A549 (cell line): ENCODE results near the gene AFDN. TPM values are rescaled to one million over a fixed set of nuclear protein-coding genes. Genes with fewer than 3 reads are reported as not detected.

Source experiments
- ATAC-seq, 2 experiments: fragments of 200-7000 bp in 1 of 2; fragments of >200 bp in 1 of 2; cut with Nextera tagmentation in 1 of 2; cut with Tn5 transposase in 1 of 2; 3 replicates each; pipeline versions ENCODE4 v1.8.0 to v1.9.1; 2018 to 2020; ENCODE audit warnings: mild to moderate bottlenecking in 1 of 2, moderate library complexity in 1 of 2
- CTCF ChIA-PET: fragments of 300-600 bp; sonication (Branson Sonifier 250); formaldehyde crosslinking; extraction: SDS; loops from one replicate; lab custom pipeline; 2021; ENCODE audit warnings: antibody characterized with exemption, inconsistent platforms; lab: Yijun Ruan, JAX
- POLR2A ChIA-PET: fragments of 350-600 bp; formaldehyde crosslinking; extraction: SDS; loops from one replicate; lab custom pipeline; 2021; ENCODE audit warnings: antibody characterized with exemption, inconsistent platforms; lab: Yijun Ruan, JAX
- DNase-seq, 2 experiments: peaks; one replicate each; pipeline versions ENCODE4 v3.0.0 to v3.0.0-alpha.2; 2011 to 2016; ENCODE audit warnings: low read depth in 1 of 2, low spot score in 1 of 2
- FAIRE-seq: peaks from 2 replicates; lab custom pipeline; 2011; peaks lifted over from hg19 to GRCh38; lab: Jason Lieb, UNC
- H3K27ac ChIP-seq, 2 experiments: fragments of >200 bp; sonication (Bioruptor Twin); formaldehyde crosslinking; 3 replicates each; pipeline ENCODE4 v1.5.1; 2016 to 2017
- H3K4me1 ChIP-seq: fragments of >200 bp; sonication (Bioruptor Twin); formaldehyde crosslinking; 3 replicates; pipeline ENCODE4 v1.6.1; 2016
- H3K4me2 ChIP-seq: fragments of >200 bp; sonication (Bioruptor Twin); formaldehyde crosslinking; 3 replicates; pipeline ENCODE4 v1.6.1; 2016
- H3K4me3 ChIP-seq: fragments of >200 bp; sonication (Bioruptor Twin); formaldehyde crosslinking; 3 replicates; pipeline ENCODE4 v1.5.1; 2016
- H3K9me3 ChIP-seq: fragments of >200 bp; sonication (Bioruptor Twin); formaldehyde crosslinking; 3 replicates; pipeline ENCODE4 v1.6.1; 2016
- ATOH8 ChIP-seq: fragments of 250-450 bp; sonication (Bioruptor Pico); IDR thresholded peaks from 2 replicates; pipeline ENCODE4 v1.5.0; 2020; ENCODE audit warnings: low read depth, mild to moderate bottlenecking, moderate library complexity
- BCL3 ChIP-seq: fragments of >200 bp; sonication (Bioruptor Twin); formaldehyde crosslinking; IDR thresholded peaks from 3 replicates; pipeline ENCODE4 v1.6.1; 2016
- E2F6 ChIP-seq: IDR thresholded peaks from 2 replicates; pipeline ENCODE4 v1.6.1; 2012; ENCODE audit warnings: low read depth, borderline replicate concordance
- EHF ChIP-seq: fragments of 250-450 bp; sonication (Bioruptor Pico); IDR thresholded peaks from 2 replicates; pipeline ENCODE4 v1.5.0; 2020; ENCODE audit warnings: mild to moderate bottlenecking
- FOXS1 ChIP-seq: fragments of 250-450 bp; sonication (Bioruptor Pico); IDR thresholded peaks from 2 replicates; pipeline ENCODE4 v1.5.0; 2020; ENCODE audit warnings: mild to moderate bottlenecking, moderate library complexity
- GATA3 ChIP-seq: IDR thresholded peaks from 2 replicates; pipeline ENCODE4 v1.6.1; 2012; ENCODE audit warnings: borderline replicate concordance
- HES2 ChIP-seq: fragments of >200 bp; sonication (Bioruptor Twin); formaldehyde crosslinking; IDR thresholded peaks from 2 replicates; pipeline ENCODE4 v1.6.1; 2016
- KDM1A ChIP-seq: fragments of 200-600 bp; sonication (generic); IDR thresholded peaks from 2 replicates; pipeline ENCODE4 v1.6.1; 2016; ENCODE audit warnings: low read depth, mild to moderate bottlenecking
- KDM5A ChIP-seq: fragments of 200-600 bp; sonication (generic); IDR thresholded peaks from 2 replicates; pipeline ENCODE4 v1.6.1; 2016; ENCODE audit warnings: antibody characterized with exemption, mild to moderate bottlenecking
- MAX ChIP-seq: IDR thresholded peaks from 2 replicates; pipeline ENCODE4 v1.6.1; 2012
- MYC ChIP-seq: IDR thresholded peaks from 2 replicates; pipeline ENCODE4 v1.6.1; 2012; ENCODE audit warnings: mild to moderate bottlenecking, inconsistent platforms, low read length, improper control_type of control experiment, borderline replicate concordance
- NPAS2 ChIP-seq: fragments of 250-450 bp; sonication (Bioruptor Pico); IDR thresholded peaks from 2 replicates; pipeline ENCODE4 v1.8.0; 2022; ENCODE audit warnings: mild to moderate bottlenecking, moderate library complexity, borderline replicate concordance
- POLR2A ChIP-seq: IDR thresholded peaks from 2 replicates; pipeline ENCODE4 v1.6.1; 2012; ENCODE audit warnings: mild to moderate bottlenecking, low read length
- RFX5 ChIP-seq: fragments of 450-650 bp; IDR thresholded peaks from 2 replicates; pipeline ENCODE4 v1.7.1; 2014; ENCODE audit warnings: antibody characterized with exemption, mild to moderate bottlenecking, moderate library complexity
- TP53 ChIP-seq: fragments of 250-450 bp; sonication (Bioruptor Pico); IDR thresholded peaks from 2 replicates; pipeline ENCODE4 v1.5.0; 2021; ENCODE audit warnings: mild to moderate bottlenecking, moderate library complexity
- ZFP36 ChIP-seq: fragments of 450-650 bp; IDR thresholded peaks from 2 replicates; pipeline ENCODE4 v1.6.1; 2014; ENCODE audit warnings: borderline replicate concordance; ENCODE audit not compliant: partially characterized antibody
- ZNF302 ChIP-seq: fragments of 250-450 bp; sonication (Bioruptor Pico); IDR thresholded peaks from 2 replicates; pipeline ENCODE4 v1.9.0; 2021; ENCODE audit warnings: inconsistent platforms, mild to moderate bottlenecking, moderate library complexity
- WGBS: methylation state at CpG from one replicate; pipeline ENCODE4 v1.1.6; 2017; ENCODE audit errors: missing lambda C conversion rate; 5-methylcytosine and 5-hydroxymethylcytosine counted together
- polyA plus RNA-seq, 4 experiments: library from polyadenylated mRNA; depleted of rRNA in 3 of 4; stranded (reverse); fragments of >200 nt; fragmentation: RNase III in 1 of 4; extraction: RNeasy Plus Mini Kit Qiagen cat#74134 plus additional on column Dnase treatment in 1 of 4; gene quantifications; 2 replicates in 3 of 4; 3 replicates in 1 of 4; pipeline ENCODE4 v1.2.3, GENCODE V29; 2011 to 2017
- TF ChIP-seq, protein P1 (sequence below): fragments of 250-450 bp; sonication (Bioruptor Pico); IDR thresholded peaks from 2 replicates; pipeline ENCODE4 v1.5.0; 2021; ENCODE audit warnings: mild to moderate bottlenecking, moderate library complexity, borderline replicate concordance
- TF ChIP-seq, protein P2 (sequence below): fragments of 200-600 bp; sonication (generic); IDR thresholded peaks from 2 replicates; pipeline ENCODE4 v1.6.1; 2016; ENCODE audit warnings: antibody characterized with exemption, mild to moderate bottlenecking, moderate library complexity

AFDN gene
- polyA plus RNA-seq, 2 of the 4 experiments (the other 2 are of a cell fraction): 17.5 to 40.8 TPM

GRCh38 chr6:167811040-167811439 lies 15.7 kb upstream of the AFDN start:
- no peak overlapping the region for H3K4me2 ChIP-seq
- ChIA-PET CTCF (no interaction called here), POLR2A (no interaction called here)
- TF ChIP-seq KDM1A: no peak
- TF ChIP-seq BCL3: no peak
- TF ChIP-seq ZNF302 (CRISPR knock-in tag): no peak
- no peak for TF ChIP-seq MAX
- TF ChIP-seq EHF (CRISPR knock-in tag): no peak
- TF ChIP-seq FOXS1 (CRISPR knock-in tag): no peak
- TF ChIP-seq NPAS2: no peak
- TF ChIP-seq E2F6: no peak
- TF ChIP-seq ZFP36: no peak
- no peak for TF ChIP-seq KDM5A
- TF ChIP-seq, protein P1, sequence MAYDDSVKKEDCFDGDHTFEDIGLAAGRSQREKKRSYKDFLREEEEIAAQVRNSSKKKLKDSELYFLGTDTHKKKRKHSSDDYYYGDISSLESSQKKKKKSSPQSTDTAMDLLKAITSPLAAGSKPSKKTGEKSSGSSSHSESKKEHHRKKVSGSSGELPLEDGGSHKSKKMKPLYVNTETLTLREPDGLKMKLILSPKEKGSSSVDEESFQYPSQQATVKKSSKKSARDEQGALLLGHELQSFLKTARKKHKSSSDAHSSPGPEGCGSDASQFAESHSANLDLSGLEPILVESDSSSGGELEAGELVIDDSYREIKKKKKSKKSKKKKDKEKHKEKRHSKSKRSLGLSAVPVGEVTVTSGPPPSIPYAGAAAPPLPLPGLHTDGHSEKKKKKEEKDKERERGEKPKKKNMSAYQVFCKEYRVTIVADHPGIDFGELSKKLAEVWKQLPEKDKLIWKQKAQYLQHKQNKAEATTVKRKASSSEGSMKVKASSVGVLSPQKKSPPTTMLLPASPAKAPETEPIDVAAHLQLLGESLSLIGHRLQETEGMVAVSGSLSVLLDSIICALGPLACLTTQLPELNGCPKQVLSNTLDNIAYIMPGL (CRISPR knock-in tag): no peak
- TF ChIP-seq GATA3: no peak
- no peak for TF ChIP-seq RFX5
- no peak for TF ChIP-seq TP53 (CRISPR knock-in tag)
- no peak for TF ChIP-seq POLR2A
- TF ChIP-seq MYC: no peak
- TF ChIP-seq, protein P2, sequence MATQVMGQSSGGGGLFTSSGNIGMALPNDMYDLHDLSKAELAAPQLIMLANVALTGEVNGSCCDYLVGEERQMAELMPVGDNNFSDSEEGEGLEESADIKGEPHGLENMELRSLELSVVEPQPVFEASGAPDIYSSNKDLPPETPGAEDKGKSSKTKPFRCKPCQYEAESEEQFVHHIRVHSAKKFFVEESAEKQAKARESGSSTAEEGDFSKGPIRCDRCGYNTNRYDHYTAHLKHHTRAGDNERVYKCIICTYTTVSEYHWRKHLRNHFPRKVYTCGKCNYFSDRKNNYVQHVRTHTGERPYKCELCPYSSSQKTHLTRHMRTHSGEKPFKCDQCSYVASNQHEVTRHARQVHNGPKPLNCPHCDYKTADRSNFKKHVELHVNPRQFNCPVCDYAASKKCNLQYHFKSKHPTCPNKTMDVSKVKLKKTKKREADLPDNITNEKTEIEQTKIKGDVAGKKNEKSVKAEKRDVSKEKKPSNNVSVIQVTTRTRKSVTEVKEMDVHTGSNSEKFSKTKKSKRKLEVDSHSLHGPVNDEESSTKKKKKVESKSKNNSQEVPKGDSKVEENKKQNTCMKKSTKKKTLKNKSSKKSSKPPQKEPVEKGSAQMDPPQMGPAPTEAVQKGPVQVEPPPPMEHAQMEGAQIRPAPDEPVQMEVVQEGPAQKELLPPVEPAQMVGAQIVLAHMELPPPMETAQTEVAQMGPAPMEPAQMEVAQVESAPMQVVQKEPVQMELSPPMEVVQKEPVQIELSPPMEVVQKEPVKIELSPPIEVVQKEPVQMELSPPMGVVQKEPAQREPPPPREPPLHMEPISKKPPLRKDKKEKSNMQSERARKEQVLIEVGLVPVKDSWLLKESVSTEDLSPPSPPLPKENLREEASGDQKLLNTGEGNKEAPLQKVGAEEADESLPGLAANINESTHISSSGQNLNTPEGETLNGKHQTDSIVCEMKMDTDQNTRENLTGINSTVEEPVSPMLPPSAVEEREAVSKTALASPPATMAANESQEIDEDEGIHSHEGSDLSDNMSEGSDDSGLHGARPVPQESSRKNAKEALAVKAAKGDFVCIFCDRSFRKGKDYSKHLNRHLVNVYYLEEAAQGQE: no peak
- no peak for TF ChIP-seq HES2
- no peak for TF ChIP-seq ATOH8 (CRISPR knock-in tag)
- H3K4me1 ChIP-seq: no peaks in the 10 kb centered on the region
- no peak for ATAC-seq
- DNase-seq: no peak
- H3K27ac ChIP-seq: no peak overlapping the region
- WGBS: 35% methylated on average over 5 of the region's 5 CpGs
- FAIRE-seq: no peak
- H3K9me3 ChIP-seq: no peaks in the 10 kb centered on the region
- H3K4me3 ChIP-seq: no peak overlapping the region
